Adipocyte (in vitro differentiated cells): Measurements from ENCODE around the gene NECTIN2.

Experiments
- DNase-seq: peaks from one replicate; pipeline ENCODE4 v3.0.0-alpha.2; 2015; ENCODE audit warnings: low read depth
- H3K27me3 ChIP-seq: replicated peaks from 2 replicates; pipeline ENCODE4 v1.7.0; 2013; ENCODE audit warnings: mild to moderate bottlenecking, low read length, moderate library complexity; ENCODE audit not compliant: control insufficient read depth, insufficient read depth
- H3K36me3 ChIP-seq: 2 replicates; pipeline ENCODE4 v1.7.0; 2013; ENCODE audit warnings: low read length, mild to moderate bottlenecking, moderate library complexity; ENCODE audit not compliant: control insufficient read depth, insufficient read depth, severe bottlenecking
- H3K4me1 ChIP-seq: 2 replicates; pipeline ENCODE4 v1.7.0; 2013; ENCODE audit warnings: mild to moderate bottlenecking, low read length, moderate library complexity; ENCODE audit not compliant: control insufficient read depth, insufficient read depth
- H3K4me3 ChIP-seq: 2 replicates; pipeline ENCODE4 v1.7.0; 2013; ENCODE audit warnings: mild to moderate bottlenecking, low read length, moderate library complexity
- H3K9ac ChIP-seq: 2 replicates; pipeline ENCODE4 v1.7.0; 2013; ENCODE audit warnings: mild to moderate bottlenecking, low read length, moderate library complexity
- H3K9me3 ChIP-seq: 2 replicates; pipeline ENCODE4 v1.7.0; 2013; ENCODE audit warnings: mild to moderate bottlenecking, low read length, moderate library complexity; ENCODE audit not compliant: control insufficient read depth

Gene NECTIN2

GRCh38 chr19:44890366-44891015 is 44.4 kb downstream of the NECTIN2 start:
- peak; percentile 99 for DNase-seq
- Histone ChIP-seq H3K9ac (peak overlapping the region; percentile 87), H3K4me1 (peaks cover 39% of the 10 kb centered on the region), H3K9me3 (no peaks in the 10 kb centered on the region), H3K27me3 (no peaks in the 10 kb centered on the region), H3K36me3 (peaks cover 34% of the 10 kb centered on the region), H3K4me3 (peak overlapping the region; percentile 78)

- H3K4me3 ChIP-seq = peak within 1 kb of the TSS; percentile 97
- peaks cover 42% of the 10 kb centered on the region for H3K36me3 ChIP-seq
- peaks cover 39% of the 10 kb centered on the region for H3K4me1 ChIP-seq
- H3K9ac ChIP-seq = peak within 1 kb of the TSS; percentile 96
- DNase-seq = peak; percentile 100
- H3K27me3 ChIP-seq = no peaks in the 10 kb centered on the region
- no peaks in the 10 kb centered on the region for H3K9me3 ChIP-seq
These were observed 45.2 kb downstream of the NECTIN2 start, which contains the start of gene TOMM40 for GRCh38 chr19:44891016-44891882. TOMM40 (plus strand) TSS chr19:44891254; CDS start chr19:44891416, 162 bp downstream.

- peak overlapping the region; percentile 96 for H3K9ac ChIP-seq
- no peaks in the 10 kb centered on the region for H3K9me3 ChIP-seq
- peak overlapping the region; percentile 97 for H3K4me3 ChIP-seq
- H3K4me1 ChIP-seq = peaks cover 39% of the 10 kb centered on the region
- H3K36me3 ChIP-seq = peaks cover 52% of the 10 kb centered on the region
- no peak for DNase-seq
- H3K27me3 ChIP-seq = no peaks in the 10 kb centered on the region
These were observed 46.8 kb downstream of the NECTIN2 start for GRCh38 chr19:44892932-44893331.

GRCh38 chr19:44893332-44894051 is 47.4 kb downstream of the NECTIN2 start:
- DNase-seq = no peak
- Histone ChIP-seq H3K4me3 (peak overlapping the region; percentile 97), H3K36me3 (peaks cover 55% of the 10 kb centered on the region), H3K9me3 (no peaks in the 10 kb centered on the region), H3K4me1 (peaks cover 39% of the 10 kb centered on the region), H3K9ac (peak overlapping the region; percentile 96), H3K27me3 (no peaks in the 10 kb centered on the region)

- Histone ChIP-seq H3K36me3 (peaks cover 55% of the 10 kb centered on the region), H3K4me1 (peaks cover 39% of the 10 kb centered on the region), H3K27me3 (no peaks in the 10 kb centered on the region), H3K4me3 (peak overlapping the region; percentile 97), H3K9me3 (no peaks in the 10 kb centered on the region), H3K9ac (peak overlapping the region; percentile 96)
- DNase-seq = no peak
These were observed 47.9 kb downstream of the NECTIN2 start for GRCh38 chr19:44894052-44894400.

GRCh38 chr19:44894946-44895345 is 48.8 kb downstream of the NECTIN2 start:
- DNase-seq = no peak
- no peaks in the 10 kb centered on the region for H3K27me3 ChIP-seq
- peaks cover 34% of the 10 kb centered on the region for H3K4me1 ChIP-seq
- H3K4me3 ChIP-seq = no peak overlapping the region
- no peaks in the 10 kb centered on the region for H3K9me3 ChIP-seq
- peak overlapping the region; percentile 2 for H3K9ac ChIP-seq
- H3K36me3 ChIP-seq = peaks cover 63% of the 10 kb centered on the region

GRCh38 chr19:44897835-44898234 is 51.7 kb downstream of the NECTIN2 start:
- no peak for DNase-seq
- Histone ChIP-seq H3K36me3 (peaks cover 88% of the 10 kb centered on the region), H3K9ac (no peak overlapping the region), H3K9me3 (no peaks in the 10 kb centered on the region), H3K27me3 (no peaks in the 10 kb centered on the region), H3K4me1 (peaks cover 19% of the 10 kb centered on the region), H3K4me3 (no peak overlapping the region)

GRCh38 chr19:44900328-44901244 is 54.5 kb downstream of the NECTIN2 start:
- H3K9me3 ChIP-seq = no peaks in the 10 kb centered on the region
- H3K36me3 ChIP-seq = peaks cover 69% of the 10 kb centered on the region
- H3K27me3 ChIP-seq = no peaks in the 10 kb centered on the region
- H3K4me3 ChIP-seq = no peak overlapping the region
- H3K9ac ChIP-seq = no peak overlapping the region
- DNase-seq = no peak
- H3K4me1 ChIP-seq = peaks cover 12% of the 10 kb centered on the region

- no peaks in the 10 kb centered on the region for H3K9me3 ChIP-seq
- H3K27me3 ChIP-seq = no peaks in the 10 kb centered on the region
- no peak overlapping the region for H3K9ac ChIP-seq
- DNase-seq = no peak
- peaks cover 15% of the 10 kb centered on the region for H3K4me1 ChIP-seq
- H3K4me3 ChIP-seq = no peak overlapping the region
- peaks cover 57% of the 10 kb centered on the region for H3K36me3 ChIP-seq
These were observed 57.1 kb downstream of the NECTIN2 start for GRCh38 chr19:44903216-44903601.

GRCh38 chr19:44903602-44904425 is 57.7 kb downstream of the NECTIN2 start:
- Histone ChIP-seq H3K9ac (peak overlapping the region; percentile 52), H3K4me3 (no peak overlapping the region), H3K9me3 (no peaks in the 10 kb centered on the region), H3K36me3 (peaks cover 60% of the 10 kb centered on the region), H3K27me3 (no peaks in the 10 kb centered on the region), H3K4me1 (peaks cover 15% of the 10 kb centered on the region)
- peak; percentile 78 for DNase-seq
